Prostate gland (tissue), 2 donors: ENCODE measurements around the gene DES.

ENCODE experiments used
- CTCF ChIP-seq, 4 experiments: fragments of 200-600 bp in 2 of 4; fragments of 450-650 bp in 2 of 4; sonication (generic) in 2 of 4; IDR thresholded peaks; 1 replicate in 3 of 4; 2 replicates in 1 of 4; pipeline ENCODE4 v1.5.1; 2016 to 2019; ENCODE audit warnings: antibody characterized with exemption in 4 of 4, mild to moderate bottlenecking in 2 of 4, moderate library complexity in 2 of 4
- POLR2AphosphoS5 ChIP-seq: sonication (generic); formaldehyde crosslinking; IDR thresholded peaks from one replicate; pipeline ENCODE4 v1.6.1; 2017; ENCODE audit warnings: antibody characterized with exemption

- TF ChIP-seq POLR2AphosphoS5 (no peak), CTCF (IDR thresholded peaks at IDR 0.05) (no peak)
These were observed 16.2 kb downstream of the DES start for GRCh38 chr2:219434468-219434717.
